HepG2 (cell line): ENCODE measurements around the gene COL9A3. TPM values are rescaled to one million over a fixed set of nuclear protein-coding genes. Genes with fewer than 3 reads are reported as not detected.

Experiments used
- BRF2 ChIP-seq: sonication (generic); formaldehyde crosslinking; IDR thresholded peaks from 2 replicates; pipeline ENCODE4 v1.8.1; 2022; ENCODE audit warnings: mild to moderate bottlenecking, missing genetic modification reagents
- E2F5 ChIP-seq: sonication (generic); formaldehyde crosslinking; conservative IDR thresholded peaks from 2 replicates; pipeline ENCODE4 v1.4.0; 2020; ENCODE audit warnings: missing genetic modification reagents
- IKZF1 ChIP-seq: fragments of 450-650 bp; IDR thresholded peaks from 2 replicates; pipeline ENCODE4 v1.7.1; 2016
- JUN ChIP-seq: sonication (generic); formaldehyde crosslinking; IDR thresholded peaks from 2 replicates; pipeline ENCODE4 v1.4.0; 2020; ENCODE audit warnings: mild to moderate bottlenecking, missing genetic modification reagents
- MEF2D ChIP-seq: sonication (generic); formaldehyde crosslinking; IDR thresholded peaks from 2 replicates; pipeline ENCODE4 v1.5.1; 2020; ENCODE audit warnings: mild to moderate bottlenecking, missing genetic modification reagents
- POGK ChIP-seq: sonication (generic); formaldehyde crosslinking; conservative IDR thresholded peaks from 2 replicates; pipeline ENCODE4 v1.8.0; 2022; ENCODE audit warnings: mild to moderate bottlenecking, moderate library complexity, missing genetic modification reagents
- PRDM4 ChIP-seq: sonication (generic); formaldehyde crosslinking; IDR thresholded peaks from 2 replicates; pipeline ENCODE4 v1.9.0; 2021; ENCODE audit warnings: missing genetic modification reagents, borderline replicate concordance
- REXO4 ChIP-seq: sonication (generic); formaldehyde crosslinking; IDR thresholded peaks from 2 replicates; pipeline ENCODE4 v1.8.0; 2022; ENCODE audit warnings: missing genetic modification reagents, mild to moderate bottlenecking, borderline replicate concordance
- SMC3 ChIP-seq: IDR thresholded peaks from 2 replicates; pipeline ENCODE4 v1.6.1; 2011; ENCODE audit warnings: low read length, improper control_type of control experiment
- SRF ChIP-seq: IDR thresholded peaks from 2 replicates; pipeline ENCODE4 v1.6.1; 2011; ENCODE audit warnings: mild to moderate bottlenecking, low read depth, low read length, moderate library complexity
- TFAP4 ChIP-seq: sonication (generic); IDR thresholded peaks from 2 replicates; pipeline ENCODE4 v1.6.1; 2016; ENCODE audit warnings: low read depth, borderline replicate concordance
- ZHX1 ChIP-seq: sonication (generic); formaldehyde crosslinking; IDR thresholded peaks from 2 replicates; pipeline ENCODE4 v1.8.1; 2022; ENCODE audit warnings: low read depth, mild to moderate bottlenecking, missing genetic modification reagents
- ZNF10 ChIP-seq: sonication (generic); formaldehyde crosslinking; IDR thresholded peaks from 2 replicates; pipeline ENCODE4 v1.4.0; 2020; ENCODE audit warnings: mild to moderate bottlenecking, low read depth, missing genetic modification reagents, borderline replicate concordance
- ZNF33B ChIP-seq: sonication (generic); formaldehyde crosslinking; IDR thresholded peaks from 2 replicates; pipeline ENCODE4 v1.5.1; 2020; ENCODE audit warnings: mild to moderate bottlenecking, missing genetic modification reagents
- ZNF652 ChIP-seq: IDR thresholded peaks from 2 replicates; pipeline ENCODE4 v1.6.1; 2016; ENCODE audit warnings: low read depth, borderline replicate concordance
- polyA plus RNA-seq, 8 experiments: library from polyadenylated mRNA; depleted of rRNA in 3 of 8; stranded (reverse) in 7 of 8; unstranded in 1 of 8; fragments of >200 nt; fragmentation: Illumina TruSeq in 4 of 8; extraction: Trizol in 4 of 8; gene quantifications; 2 replicates each; pipeline versions ENCODE4 v1.2.1 to v1.2.3, GENCODE V29; 2011 to 2016; ENCODE audit warnings: low read depth in 4 of 8, missing spikeins in 1 of 8, mixed read lengths in 1 of 8; ENCODE audit not compliant: insufficient read depth in 1 of 8
- total RNA-seq, 5 experiments: library from RNA; depleted of rRNA; stranded (reverse); fragments of >200 nt; fragmentation: Illumina TruSeq; extraction: Trizol; gene quantifications; 2 replicates each; pipeline ENCODE4 v1.2.3, GENCODE V29; 2016; ENCODE audit warnings: low read depth in 1 of 5

The COL9A3 gene
- total and polyA plus RNA-seq, 2 of the 13 experiments (the other 11 are each of a cell fraction or from before 2014, with no cell fraction given) = 155 to 204 TPM

- TF ChIP-seq BRF2 (CRISPR knock-in tag) (no peak), MEF2D (CRISPR knock-in tag) (peak; percentile 69; the same call in 1 of the 2 replicates), IKZF1 (no peak), SRF (no peak), REXO4 (CRISPR knock-in tag) (peak; percentile 65; the same call in 1 of the 2 replicates), JUN (no peak), ZNF33B (CRISPR knock-in tag) (peak; percentile 22; the same call in 1 of the 2 replicates), SMC3 (no peak), ZNF652 (CRISPR knock-in tag) (no peak), POGK (peak; percentile 92), ZNF10 (CRISPR knock-in tag) (no peak), ZHX1 (CRISPR knock-in tag) (no peak), TFAP4 (peak; percentile 73; the same call in 1 of the 2 replicates), E2F5 (no peak), PRDM4 (peak; percentile 23; the same call in 1 of the 2 replicates)
Measured at GRCh38 chr20:62818592-62819493, 2.0 kb downstream of the COL9A3 start (continued).
